Endothelial cell of hepatic sinusoid (primary cell): ENCODE measurements around the gene CD68.
"Not testable (repeated sequence)": the region's sequence is repeated elsewhere in the genome, so short reads cannot be mapped to it uniquely, and the experiment has no call there.

ENCODE experiments used
- in situ Hi-C: cut with HindIII; loops from 2 replicates; pipeline ENCODE4 v1.10.0; 2017; ENCODE audit warnings: low sequenced_read_pairs

Gene CD68

GRCh38 chr17:7606280-7606679 lies 26.8 kb downstream of the CD68 start:
- in situ Hi-C loops = no loop called here

DNA sequence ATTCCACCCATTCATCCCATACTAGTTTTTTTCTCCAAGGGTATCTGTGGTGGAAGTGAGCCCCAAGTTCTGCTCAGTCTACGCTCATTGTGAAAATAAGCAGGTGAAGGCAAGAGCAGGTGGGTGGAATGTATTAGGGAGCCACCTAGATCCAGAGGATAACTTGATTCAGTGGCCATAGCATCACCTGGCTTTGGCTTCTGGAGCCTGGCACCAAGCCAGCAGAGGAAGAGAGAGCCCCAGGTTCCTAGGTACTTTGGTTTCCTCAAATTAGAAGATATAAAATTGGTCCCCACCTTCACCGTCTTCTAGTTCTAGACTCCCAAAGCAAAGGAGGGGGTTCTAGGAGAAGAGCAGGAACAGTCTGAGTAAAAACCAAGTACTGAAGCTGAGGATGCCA lies 31.2 kb downstream of the CD68 start:
- in situ Hi-C loops = no loop called here

- in situ Hi-C loops = no loop called here
Measured at GRCh38 chr17:7611635-7612293, 32.3 kb downstream of the CD68 start.

DNA sequence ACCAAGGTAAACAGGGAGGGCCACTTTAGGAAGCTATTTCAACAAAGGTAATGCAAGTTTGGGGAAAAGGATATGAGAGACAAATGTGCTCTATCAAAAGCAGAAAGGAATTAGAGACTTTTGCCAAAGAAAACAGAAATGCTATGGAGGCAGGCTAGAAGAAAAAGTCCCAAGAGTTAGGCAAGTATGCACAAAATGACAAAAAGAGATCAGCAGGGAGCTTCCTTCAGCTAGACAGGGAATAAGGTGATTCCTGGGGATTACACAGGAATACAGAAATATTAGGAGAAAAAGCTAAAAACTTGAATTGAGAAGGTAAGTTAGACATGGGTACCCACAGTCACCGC lies 32.8 kb downstream of the CD68 start:
- in situ Hi-C loops = no loop called here

DNA sequence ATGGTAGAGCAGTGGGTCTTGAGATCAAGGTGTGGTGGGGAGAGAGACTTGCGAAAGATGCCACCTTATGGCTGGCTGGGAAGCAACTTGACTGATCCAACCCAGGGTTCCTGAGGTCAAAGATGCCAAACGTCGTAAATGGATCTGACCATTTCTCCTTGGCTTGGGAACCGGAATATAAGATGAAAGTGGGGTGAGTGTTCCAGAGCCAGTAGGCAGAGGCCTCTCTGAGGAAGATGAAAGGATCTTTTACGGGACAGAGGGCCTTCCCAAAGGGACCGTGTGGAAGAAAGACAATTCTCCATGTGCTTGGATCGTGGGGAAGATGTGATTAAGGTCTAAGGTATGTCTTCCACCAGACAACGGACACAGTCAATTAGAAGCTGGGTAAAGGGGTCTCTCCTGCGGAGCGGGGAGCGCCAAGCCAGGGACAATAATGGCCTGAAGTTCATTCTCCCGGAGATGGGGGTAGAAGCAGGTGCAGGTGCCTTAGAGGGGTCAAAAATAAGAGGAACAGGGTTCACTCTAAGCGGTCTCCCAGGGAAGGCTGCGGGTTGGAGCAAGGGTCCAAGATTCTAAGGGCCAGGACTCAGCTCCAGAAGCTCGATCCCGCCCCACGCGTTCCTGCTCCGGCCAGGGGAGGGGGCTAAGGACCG lies 34.5 kb downstream of the CD68 start:
- in situ Hi-C loops = no loop called here

GRCh38 chr17:7614425-7615264 lies 35.2 kb downstream of the CD68 start, which contains the start of gene FXR2:
TSS of gene FXR2 (minus strand) at chr17:7614897. CDS start at chr17:7614532, 365 bp downstream.
- in situ Hi-C loops = no loop called here

GRCh38 chr17:7615265-7615747 lies 35.9 kb downstream of the CD68 start:
- in situ Hi-C loops = no loop called here

DNA sequence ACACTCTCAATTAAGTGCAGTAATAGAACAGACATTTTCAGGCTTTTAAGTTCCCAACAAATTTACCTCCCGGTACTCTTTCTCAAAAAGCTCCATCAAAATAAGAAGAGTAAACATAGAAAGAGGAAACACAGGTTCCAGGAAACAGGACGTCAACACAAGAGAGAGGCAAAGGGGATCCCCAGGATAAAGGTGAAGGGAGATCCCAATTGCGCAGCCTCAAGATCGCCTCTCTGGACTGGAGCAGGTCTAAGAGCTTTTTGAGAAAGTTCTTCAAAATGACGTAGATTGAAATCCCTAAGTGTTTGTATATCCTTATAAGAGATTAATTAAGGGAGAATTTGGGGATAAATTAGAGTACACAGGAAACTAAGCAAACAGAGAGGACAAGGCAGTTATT lies 39.2 kb downstream of the CD68 start:
- in situ Hi-C loops = no loop called here

GRCh38 chr17:7620835-7621234 lies 41.4 kb downstream of the CD68 start:
- in situ Hi-C loops = no loop called here

DNA sequence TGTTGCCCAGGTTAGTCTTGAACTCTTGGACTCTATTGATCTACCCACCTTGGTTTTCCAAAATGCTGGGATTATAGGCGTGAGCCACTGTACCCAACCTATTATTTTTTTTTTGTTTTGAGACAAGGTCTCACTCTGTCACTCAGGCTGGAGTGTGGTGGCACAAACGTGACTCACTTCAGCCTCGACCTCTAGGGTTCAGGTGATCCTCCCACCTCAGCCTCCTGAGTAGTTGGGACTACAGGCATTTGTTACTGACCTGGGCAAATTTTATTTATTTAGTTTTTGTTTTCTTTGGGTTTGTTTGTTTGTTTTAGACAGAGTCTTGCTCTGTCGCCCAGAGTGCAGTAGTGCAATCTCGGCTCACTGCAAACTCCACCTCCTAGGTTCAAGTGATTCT lies 44.2 kb downstream of the CD68 start:
- in situ Hi-C loops = no loop called here

GRCh38 chr17:7625749-7626148 lies 46.3 kb downstream of the CD68 start:
- in situ Hi-C loops = not testable (repeated sequence)

- in situ Hi-C loops = no loop called here
Measured at GRCh38 chr17:7626307-7626706, 46.9 kb downstream of the CD68 start.

- in situ Hi-C loops = no loop called here
Measured at GRCh38 chr17:7626956-7627249, 47.5 kb downstream of the CD68 start.

DNA sequence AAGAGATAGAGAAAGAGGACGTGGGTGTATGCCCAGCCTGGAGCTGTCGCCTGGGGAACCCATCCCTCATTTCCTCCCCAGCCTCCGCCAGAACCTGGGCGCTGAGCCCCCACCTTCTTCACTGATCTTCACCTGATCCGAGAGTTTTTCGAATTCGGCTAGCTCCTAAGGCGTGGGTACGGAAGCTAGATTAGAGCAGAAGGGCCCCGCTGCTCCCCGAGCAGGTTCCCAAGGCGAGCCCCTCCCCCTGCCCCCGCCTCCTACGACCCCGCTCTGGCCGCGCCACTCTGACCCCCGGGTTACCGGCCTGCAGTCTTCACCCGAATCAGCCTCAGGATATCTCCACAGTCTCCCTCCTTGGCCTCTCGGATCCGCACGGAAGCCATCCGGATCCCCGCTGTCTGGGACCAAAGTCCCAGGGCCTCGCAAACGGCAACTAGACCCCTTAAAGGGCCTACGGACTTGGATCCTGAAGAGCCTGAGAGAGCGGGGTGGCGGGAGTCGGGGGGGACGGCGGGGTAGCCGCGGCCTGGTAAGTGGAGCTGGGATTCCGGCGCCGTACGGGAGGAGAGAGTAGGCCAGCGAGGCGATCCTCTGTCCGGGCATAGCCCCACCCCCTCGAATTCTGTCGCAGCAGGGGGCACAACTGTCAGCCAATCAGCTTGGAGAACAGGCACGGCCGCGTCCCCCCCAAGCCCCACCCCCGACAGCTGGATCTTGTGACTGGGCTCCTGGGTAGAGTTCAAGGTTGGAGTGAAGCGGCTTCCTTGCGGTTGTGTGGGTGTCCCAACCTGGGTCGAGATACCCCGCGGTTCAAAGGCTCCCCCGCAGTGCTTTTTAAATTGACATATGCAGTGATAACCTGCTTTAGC lies 48.0 kb downstream of the CD68 start, which contains the start of gene SAT2:
TSS of gene SAT2 (minus strand) at position 572 of the 872 bp plus-strand sequence. CDS start at position 386, 186 bp downstream.
- in situ Hi-C loops = no loop called here

GRCh38 chr17:7629939-7630571 lies 50.6 kb downstream of the CD68 start, which contains the start of gene SHBG:
TSS of gene SHBG (plus strand) at chr17:7630135. CDS start at chr17:7630173, 38 bp downstream.
- in situ Hi-C loops = no loop called here
